HG03565 (cell line): Measurements from ENCODE around the gene NUDT14.

Experiments
- ATAC-seq: cut with Tn5 transposase; IDR thresholded peaks from one replicate; pipeline ENCODE4 v1.9.1; 2021; ENCODE audit warnings: mild to moderate bottlenecking, moderate library complexity; ENCODE audit not compliant: unreplicated experiment

The NUDT14 gene

DNA sequence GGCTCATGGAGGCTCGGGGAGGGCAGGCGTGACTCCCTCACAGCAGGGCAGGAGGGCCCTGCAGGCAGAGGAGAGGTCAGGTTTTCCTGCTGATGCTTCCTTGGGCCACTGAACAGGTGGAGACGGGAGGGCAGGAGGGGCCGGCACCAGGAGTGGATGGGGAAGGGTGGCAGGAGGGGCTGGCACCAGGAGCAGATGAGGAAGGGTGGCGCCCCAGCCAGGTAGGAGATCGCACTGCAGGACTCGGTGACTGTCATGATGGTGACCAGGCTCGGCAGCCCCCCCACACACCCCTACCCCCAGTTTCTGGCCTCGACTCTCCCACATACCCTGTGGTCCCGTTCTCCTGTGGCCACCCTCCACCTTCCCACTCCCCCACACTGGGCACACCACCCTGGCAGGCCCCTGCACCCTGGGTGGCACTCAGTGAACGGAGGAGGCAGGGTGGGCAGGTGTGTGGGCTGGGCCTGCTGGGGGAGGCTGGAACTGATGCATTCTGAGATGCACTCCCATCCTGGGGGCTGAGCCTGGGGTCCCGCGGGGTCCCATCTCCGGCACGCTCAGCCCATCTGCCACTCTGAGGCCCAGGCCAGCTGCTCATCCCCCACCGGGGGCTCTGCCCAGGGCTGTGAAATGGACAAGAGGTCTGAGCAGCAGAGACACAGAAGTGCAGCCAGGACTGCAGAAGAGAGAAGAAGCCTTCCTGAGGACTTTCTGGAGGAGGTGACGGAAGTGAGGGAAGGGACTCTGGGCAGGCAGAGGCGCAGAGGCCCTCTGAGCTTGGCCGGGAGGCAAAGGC, 2.8 kb downstream of the NUDT14 start:
- ATAC-seq, result no peak

DNA sequence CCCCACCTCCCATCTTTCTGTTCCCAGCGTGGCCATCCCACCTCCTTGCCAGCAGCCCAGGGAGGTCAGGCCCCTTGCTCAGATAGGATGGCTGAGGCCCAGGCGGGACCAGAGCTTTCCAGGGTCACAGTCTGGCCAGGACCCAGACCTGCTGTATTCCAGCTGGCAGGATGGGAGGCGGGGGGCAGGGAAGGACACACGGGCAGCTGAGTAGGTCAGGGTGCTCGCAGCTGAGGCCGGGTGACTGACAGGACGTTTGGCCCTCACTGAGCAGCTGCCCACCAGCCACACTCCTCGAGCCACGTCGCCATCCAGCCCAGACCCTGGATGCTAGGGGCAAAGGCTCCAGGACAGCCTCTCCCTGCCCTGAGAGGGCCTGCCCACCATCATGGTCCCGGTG, 4.0 kb downstream of the NUDT14 start:
- no peak for ATAC-seq

- ATAC-seq, result no peak
Observed at GRCh38 chr14:105176513-105176912, 4.6 kb downstream of the NUDT14 start.

- no peak for ATAC-seq
Observed at GRCh38 chr14:105173901-105174894, 6.9 kb downstream of the NUDT14 start.

- ATAC-seq, result no peak
Observed at GRCh38 chr14:105173145-105173544, 8.0 kb downstream of the NUDT14 start.

DNA sequence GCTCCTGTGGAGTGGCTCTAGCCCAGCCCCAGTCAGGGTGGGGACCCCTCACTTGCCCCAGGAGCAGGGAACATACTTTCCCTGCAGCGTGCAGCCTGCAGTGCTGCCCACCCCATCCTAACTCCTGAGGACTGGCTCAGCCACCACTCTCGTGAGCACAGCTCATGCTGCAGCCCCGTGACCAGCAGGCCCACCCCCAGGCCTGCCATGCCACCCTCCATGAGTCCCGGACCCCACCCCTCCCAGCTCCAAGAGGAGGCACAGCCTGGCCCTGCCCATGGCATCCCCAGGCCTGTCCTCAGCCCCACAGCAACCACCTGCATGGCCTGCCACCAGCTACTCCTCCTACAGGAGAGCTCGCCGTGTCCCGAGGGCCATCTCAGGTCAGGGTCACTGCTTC, 8.6 kb downstream of the NUDT14 start:
- no peak for ATAC-seq

DNA sequence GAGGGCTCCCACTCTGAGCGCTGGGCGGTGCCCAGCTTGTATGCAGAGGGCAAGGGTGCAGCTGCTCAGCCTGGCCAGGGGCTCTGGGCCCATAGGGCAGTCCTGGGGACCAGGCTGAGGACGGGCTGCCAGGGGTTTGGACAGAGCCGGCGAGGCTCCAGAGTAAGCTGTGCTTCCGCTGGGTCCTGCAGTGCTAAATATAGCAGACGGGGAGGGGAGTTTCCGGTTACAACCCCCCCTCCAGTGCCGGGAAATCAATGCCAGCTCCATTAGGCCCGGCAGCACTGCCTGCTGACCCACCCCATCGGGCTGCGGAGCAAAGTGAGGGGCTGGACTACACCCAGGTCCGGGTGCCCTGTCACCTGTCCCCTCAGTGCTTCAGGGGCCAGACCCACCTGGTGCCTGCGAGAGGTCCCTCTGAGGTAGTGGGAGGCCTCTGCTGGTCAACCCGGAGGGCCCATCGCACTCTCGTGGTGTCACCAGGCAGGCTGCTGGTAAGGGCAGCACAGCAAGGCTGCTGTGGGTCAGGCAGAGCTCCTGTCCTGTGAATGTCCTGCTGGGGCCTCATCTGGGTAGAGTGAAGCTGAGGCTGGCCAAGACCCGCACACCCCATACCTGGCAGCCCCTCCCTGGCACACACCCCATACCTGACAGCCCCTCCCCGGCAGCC, 10.0 kb downstream of the NUDT14 start:
- ATAC-seq, result no peak

DNA sequence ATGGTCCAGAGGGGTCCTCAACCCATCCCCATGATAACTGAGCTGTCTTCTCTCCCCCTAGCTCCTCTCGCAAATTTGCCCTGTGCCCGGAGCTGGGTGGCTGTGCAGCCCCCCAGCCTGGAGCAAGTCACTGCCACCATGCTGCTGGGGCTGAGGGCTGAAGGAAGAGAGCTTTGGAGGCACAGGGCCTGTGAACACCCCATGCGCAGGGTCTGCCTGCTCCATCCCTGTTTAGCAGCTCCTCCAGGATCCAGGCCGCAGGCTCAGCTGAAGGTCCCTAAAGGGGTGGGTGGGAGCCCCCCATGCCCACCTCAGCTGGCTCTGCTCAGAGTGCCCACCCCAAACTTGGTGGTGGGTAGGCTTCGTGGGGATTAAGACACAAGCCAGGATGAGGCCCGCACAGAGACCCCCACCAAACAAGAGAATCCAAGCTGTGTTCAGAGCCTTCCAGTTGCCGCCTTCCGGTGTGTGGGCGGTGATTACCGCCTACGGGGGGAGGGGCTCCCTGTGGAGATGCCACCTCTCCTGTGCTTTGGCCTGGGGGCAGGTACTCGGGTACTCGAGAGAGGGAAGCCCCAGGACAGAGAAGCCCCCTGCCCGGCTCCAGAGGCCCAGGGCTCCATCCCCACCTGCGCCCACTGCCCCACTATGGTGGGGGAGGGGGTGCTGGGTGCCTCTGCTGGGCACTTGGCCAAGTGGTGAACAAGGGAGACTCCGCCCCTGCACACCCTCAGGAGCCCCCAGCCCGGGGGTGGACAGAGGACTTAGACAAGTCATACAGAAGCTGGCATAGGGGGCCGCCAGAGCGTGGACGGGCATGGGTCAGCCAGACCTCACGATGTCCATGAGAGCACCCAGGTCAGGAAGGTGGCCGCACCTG, 11.1 kb downstream of the NUDT14 start:
- ATAC-seq, result no peak

DNA sequence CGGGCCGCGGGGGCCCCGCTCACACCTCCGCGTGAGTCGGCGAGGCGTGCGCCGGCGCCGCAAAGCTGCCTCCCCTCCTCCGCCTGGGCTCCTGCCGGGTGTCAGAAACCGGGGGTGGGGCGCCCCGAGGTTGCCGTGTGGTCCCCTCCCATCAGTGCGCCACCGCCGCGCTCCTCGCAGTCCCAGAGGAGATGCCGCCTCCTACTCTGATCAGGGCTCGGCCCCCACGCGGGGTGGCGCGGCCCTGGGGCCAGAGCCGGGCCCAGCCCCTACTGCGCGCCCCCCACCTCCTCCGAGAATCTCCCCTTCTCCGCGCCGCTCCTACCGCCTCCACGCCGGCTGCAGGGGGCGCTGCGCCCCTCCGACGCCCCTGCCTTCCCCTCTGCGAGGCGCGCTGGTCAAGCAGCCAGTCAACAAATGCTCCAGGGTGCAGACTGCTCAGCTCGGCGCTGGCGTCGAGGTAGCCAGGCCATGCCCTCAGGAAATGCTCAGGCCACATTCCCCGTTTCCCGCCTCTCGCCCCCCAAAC, 12.1 kb downstream of the NUDT14 start:
- no peak for ATAC-seq

- no peak for ATAC-seq
Observed at GRCh38 chr14:105168496-105168978, 12.6 kb downstream of the NUDT14 start, which contains the start of gene JAG2. Gene JAG2, minus strand, starts transcription at chr14:105168776. Its CDS starts 356 bp downstream, at chr14:105168420.

- no peak for ATAC-seq
Observed at GRCh38 chr14:105168093-105168420, 13.1 kb downstream of the NUDT14 start.

GRCh38 chr14:105167303-105168092, 13.6 kb downstream of the NUDT14 start:
- no peak for ATAC-seq

DNA sequence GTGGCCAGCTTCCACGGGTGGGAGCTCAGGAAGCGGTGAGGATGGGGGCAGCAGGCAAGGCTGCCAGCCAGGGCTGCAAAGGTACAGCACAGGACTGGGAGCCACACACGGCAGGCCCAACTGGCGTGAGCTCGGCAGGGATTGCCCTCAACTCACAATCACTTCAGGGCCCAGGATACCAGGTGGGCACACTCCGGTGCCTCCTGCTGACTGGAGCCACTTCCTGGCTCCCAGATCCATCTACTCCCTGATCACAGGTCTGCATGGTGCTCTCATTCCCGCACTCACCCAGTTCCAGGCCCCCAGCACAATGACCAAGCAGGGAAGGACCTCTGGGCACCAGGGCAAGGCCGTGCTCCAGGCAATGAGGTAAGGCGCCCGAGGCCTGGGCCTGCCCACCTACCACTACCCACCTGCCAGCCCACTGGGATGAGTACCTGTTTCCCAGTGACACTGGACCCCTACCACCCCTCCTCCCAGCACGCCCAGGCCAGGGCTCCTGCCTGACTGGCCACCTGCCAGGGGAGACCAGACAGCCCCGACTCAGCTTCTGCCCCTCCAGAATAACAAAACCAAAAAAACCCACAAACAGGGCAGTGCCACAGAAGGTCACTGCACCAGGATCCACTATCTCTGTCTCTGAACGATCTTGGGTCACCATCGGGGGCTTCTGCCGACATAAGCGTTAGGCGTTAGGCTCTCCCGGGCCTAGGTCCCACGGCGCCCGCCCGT, 14.4 kb downstream of the NUDT14 start:
- ATAC-seq, result no peak

DNA sequence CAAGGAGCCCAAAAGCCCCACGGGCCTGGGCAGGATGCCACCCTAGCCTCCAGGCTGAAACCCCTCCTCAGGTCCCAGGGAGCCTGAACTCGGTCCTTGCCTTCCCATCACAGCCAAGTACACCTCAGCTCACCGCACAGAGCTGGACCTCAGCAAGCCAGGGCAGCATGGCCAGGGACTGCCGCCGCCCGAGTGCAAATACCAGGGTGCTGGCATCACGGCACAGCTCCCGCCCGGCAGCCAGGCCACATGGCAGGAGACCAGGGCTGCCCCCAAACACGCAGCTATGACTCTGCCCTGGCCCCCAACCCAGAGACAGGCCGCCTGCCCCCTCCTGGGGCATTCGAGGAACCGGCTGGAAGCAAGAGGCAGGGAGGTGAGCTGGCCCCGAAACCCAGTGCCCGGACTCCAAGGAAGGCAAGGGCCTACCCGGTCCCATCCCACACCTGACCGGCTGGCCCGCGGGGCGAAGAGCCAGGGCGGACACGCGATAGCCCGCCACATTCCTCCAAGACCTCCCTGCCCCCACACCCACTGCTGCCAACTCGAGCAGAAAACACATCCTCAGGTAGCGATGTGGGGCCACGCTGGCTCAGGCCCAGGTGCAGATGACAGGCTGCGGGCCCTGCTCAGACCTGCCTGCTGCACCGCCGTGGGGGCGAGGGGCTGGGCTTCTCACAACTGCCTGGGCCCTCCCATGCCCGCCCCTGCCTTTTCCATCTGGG, 15.2 kb downstream of the NUDT14 start:
- no peak for ATAC-seq

DNA sequence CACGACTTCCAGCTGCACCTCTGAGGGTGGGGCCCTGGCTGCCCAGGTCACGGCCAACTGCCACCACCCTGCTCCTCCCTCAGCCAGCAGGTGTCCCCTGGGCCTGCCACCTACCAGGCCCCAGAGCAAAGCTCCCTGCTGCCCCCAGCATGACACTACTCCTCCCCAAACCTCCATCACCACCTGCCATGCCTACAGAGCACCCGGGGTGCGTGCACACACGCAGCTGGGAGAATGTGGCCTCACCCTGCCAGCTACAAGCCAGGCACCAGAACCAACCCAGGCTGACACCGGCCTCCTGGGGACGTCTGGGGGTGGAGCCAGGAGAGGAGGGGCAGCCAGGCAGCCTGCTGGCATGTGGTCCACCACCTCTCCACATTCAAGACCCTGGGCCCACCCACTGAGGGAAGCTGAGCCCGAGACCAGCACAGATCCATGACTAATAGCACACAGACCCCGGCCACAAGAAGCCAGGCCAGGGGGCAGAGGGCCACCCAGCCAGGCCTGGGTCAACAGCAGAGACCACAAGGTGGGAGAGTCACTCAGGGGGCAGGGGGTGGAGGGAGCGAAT, 15.9 kb downstream of the NUDT14 start:
- ATAC-seq, result no peak

- ATAC-seq, result no peak
Observed at GRCh38 chr14:105163040-105163742, 17.9 kb downstream of the NUDT14 start.

DNA sequence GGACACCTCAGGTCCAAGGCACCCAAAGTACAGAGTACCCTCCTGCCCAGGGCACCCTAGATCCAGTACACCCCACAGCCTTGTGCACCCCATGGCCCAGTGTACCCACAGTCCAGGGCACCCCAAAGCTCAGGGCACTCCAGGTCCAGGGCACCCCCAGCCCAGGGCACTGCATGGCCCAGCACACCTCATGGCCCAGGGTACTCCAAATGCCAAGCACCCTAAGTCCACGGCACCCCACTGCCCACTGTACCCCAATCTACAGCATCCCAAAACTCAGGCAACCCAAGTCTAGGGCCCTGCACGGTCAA, 18.5 kb downstream of the NUDT14 start:
- ATAC-seq, result no peak
